Calu3 (cell line): Measurements from ENCODE around the gene RC3H2. TPM values are rescaled to one million over a fixed set of nuclear protein-coding genes. Genes with fewer than 3 reads are reported as not detected.

ENCODE experiments used
- BruUV-seq: library from RNA; stranded (reverse); fragments of 400-500 nt; replicated peaks from 2 replicates; lab custom pipeline; 2021; lab: Mats Ljungman, UMichigan
- CTCF ChIA-PET: fragments of 300-600 bp; sonication (Branson Sonifier 250); formaldehyde crosslinking; loops from one replicate; lab custom pipeline; 2022; ENCODE audit warnings: antibody characterized with exemption; lab: Charles Lee
- DNase-seq: peaks from one replicate; pipeline ENCODE4 v3.0.0; 2022
- H3K27ac Mint-ChIP-seq: one replicate; pipeline ENCODE4 v1.8.0; 2022; ENCODE audit warnings: mixed read lengths; ENCODE audit not compliant: unreplicated experiment
- H3K27me3 Mint-ChIP-seq: one replicate; pipeline ENCODE4 v1.8.0; 2022; ENCODE audit warnings: mixed read lengths; ENCODE audit not compliant: unreplicated experiment
- H3K36me3 Mint-ChIP-seq: one replicate; pipeline ENCODE4 v1.8.0; 2022; ENCODE audit warnings: mild to moderate bottlenecking, moderate library complexity, mixed read lengths; ENCODE audit not compliant: insufficient read depth, unreplicated experiment
- H3K4me1 Mint-ChIP-seq: one replicate; pipeline ENCODE4 v1.8.0; 2022; ENCODE audit warnings: mild to moderate bottlenecking, low read depth, mixed read lengths; ENCODE audit not compliant: unreplicated experiment
- H3K4me3 Mint-ChIP-seq: one replicate; pipeline ENCODE4 v1.8.0; 2022; ENCODE audit warnings: mild to moderate bottlenecking, low read depth, moderate library complexity, mixed read lengths; ENCODE audit not compliant: unreplicated experiment
- H3K9me3 Mint-ChIP-seq: one replicate; pipeline ENCODE4 v1.8.0; 2022; ENCODE audit warnings: low read depth, mixed read lengths; ENCODE audit not compliant: unreplicated experiment
- intact Hi-C: fragments of 100-400 bp; cut with micrococcal nuclease; formaldehyde crosslinking; loops from one replicate; pipeline ENCODE4 v1.10.0; 2022; ENCODE audit not compliant: unreplicated experiment
- total RNA-seq: library from RNA; stranded (reverse); gene quantifications from 2 replicates; pipeline ENCODE4 v1.2.3, GENCODE V29; 2022
- TF ChIP-seq, protein P1 (sequence below): fragments of 200-600 bp; IDR thresholded peaks from one replicate; pipeline ENCODE4 v1.8.0; 2022; ENCODE audit warnings: antibody characterized with exemption; ENCODE audit not compliant: unreplicated experiment

Gene RC3H2
- total RNA-seq, 1 experiment from 2014 or later, result 45.5 TPM

- no peaks in the 10 kb centered on the region for H3K27me3 Mint-ChIP-seq
- H3K4me1 Mint-ChIP-seq, result no peaks in the 10 kb centered on the region
- no peak overlapping the region for H3K27ac Mint-ChIP-seq
- no TSS peak for BruUV-seq
- intact Hi-C loops, result no loop called here
- TF ChIP-seq, protein P1, sequence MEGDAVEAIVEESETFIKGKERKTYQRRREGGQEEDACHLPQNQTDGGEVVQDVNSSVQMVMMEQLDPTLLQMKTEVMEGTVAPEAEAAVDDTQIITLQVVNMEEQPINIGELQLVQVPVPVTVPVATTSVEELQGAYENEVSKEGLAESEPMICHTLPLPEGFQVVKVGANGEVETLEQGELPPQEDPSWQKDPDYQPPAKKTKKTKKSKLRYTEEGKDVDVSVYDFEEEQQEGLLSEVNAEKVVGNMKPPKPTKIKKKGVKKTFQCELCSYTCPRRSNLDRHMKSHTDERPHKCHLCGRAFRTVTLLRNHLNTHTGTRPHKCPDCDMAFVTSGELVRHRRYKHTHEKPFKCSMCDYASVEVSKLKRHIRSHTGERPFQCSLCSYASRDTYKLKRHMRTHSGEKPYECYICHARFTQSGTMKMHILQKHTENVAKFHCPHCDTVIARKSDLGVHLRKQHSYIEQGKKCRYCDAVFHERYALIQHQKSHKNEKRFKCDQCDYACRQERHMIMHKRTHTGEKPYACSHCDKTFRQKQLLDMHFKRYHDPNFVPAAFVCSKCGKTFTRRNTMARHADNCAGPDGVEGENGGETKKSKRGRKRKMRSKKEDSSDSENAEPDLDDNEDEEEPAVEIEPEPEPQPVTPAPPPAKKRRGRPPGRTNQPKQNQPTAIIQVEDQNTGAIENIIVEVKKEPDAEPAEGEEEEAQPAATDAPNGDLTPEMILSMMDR, result no peak
- no peak for DNase-seq
- CTCF ChIA-PET, result no interaction called here
- no peak overlapping the region for H3K4me3 Mint-ChIP-seq
- H3K36me3 Mint-ChIP-seq, result peaks cover 6% of the 10 kb centered on the region
- H3K9me3 Mint-ChIP-seq, result no peaks in the 10 kb centered on the region
Observed at GRCh38 chr9:122820490-122820845, 84.7 kb downstream of the RC3H2 start.

DNA sequence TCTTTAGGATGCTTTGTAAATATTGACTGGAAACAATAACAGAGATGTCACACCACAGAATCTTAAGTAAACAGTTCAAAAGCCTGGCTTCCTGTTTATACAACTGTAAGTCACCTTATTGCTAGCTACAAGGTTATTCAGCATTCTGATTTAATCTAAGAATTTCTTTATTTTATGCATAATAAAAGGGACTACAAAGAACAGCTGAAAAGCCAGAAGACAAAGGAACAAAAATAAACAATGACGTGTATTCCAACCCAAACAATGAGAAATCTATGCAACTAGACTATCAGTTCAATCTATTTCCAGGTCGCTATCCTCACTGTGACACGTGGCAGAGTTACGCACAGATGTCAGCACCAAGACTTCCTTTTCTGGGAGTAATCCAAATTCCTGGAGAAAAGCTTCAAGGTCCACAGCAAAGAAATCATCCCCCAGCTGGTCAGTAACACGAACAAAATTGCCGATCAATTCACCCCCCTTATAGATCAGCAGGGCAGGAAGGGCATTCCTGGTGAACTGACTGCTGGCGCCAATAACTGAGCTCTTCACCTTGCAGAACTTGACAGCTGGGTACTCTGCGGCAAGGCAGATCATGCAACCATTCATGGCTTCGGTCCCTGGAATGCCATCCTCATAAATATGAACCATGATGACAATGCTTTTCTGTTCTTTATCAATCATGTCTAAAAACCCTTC, 85.2 kb downstream of the RC3H2 start:
- BruUV-seq, result no TSS peak
- no peak for DNase-seq
- CTCF ChIA-PET, result no interaction called here

DNA sequence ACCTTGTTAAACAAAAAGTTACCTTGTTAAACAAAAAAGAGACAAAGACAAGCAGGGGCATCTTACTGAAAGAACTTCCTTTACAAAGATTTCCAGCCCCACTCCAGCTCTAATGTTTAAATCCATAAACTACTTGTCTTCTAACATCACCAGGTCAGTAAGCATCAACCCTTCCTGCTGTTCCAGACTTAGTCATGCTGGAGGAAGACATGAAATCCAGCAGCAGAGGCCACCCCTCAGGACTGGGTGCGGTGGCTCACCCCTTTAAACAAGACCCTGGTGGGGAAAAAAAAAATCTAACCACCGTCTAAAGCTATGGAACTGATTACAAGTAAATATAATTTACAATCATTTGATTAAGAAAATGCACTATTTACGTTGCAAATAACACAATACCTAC, 85.8 kb downstream of the RC3H2 start:
- CTCF ChIA-PET, result interaction anchor here (0.9 kb wide), 1 partner anchor 9 kb away, joined by 3 read pairs; the partner anchor contains the start of gene PDCL
- H3K27me3 Mint-ChIP-seq, result no peaks in the 10 kb centered on the region
- no TSS peak for BruUV-seq
- TF ChIP-seq, protein P1, result no peak
- H3K36me3 Mint-ChIP-seq, result peaks cover 6% of the 10 kb centered on the region
- no peaks in the 10 kb centered on the region for H3K4me1 Mint-ChIP-seq
- no peaks in the 10 kb centered on the region for H3K9me3 Mint-ChIP-seq
- intact Hi-C loops, result no loop called here
- no peak overlapping the region for H3K4me3 Mint-ChIP-seq
- H3K27ac Mint-ChIP-seq, result no peak overlapping the region
- DNase-seq, result no peak

More for the DNA sequence above, 85.2 kb downstream of the RC3H2 start:
- H3K27me3 Mint-ChIP-seq, result no peaks in the 10 kb centered on the region
- intact Hi-C loops, result no loop called here
- no peaks in the 10 kb centered on the region for H3K9me3 Mint-ChIP-seq
- no peak overlapping the region for H3K27ac Mint-ChIP-seq
- TF ChIP-seq, protein P1, result no peak
- H3K4me3 Mint-ChIP-seq, result no peak overlapping the region
- H3K36me3 Mint-ChIP-seq, result peaks cover 6% of the 10 kb centered on the region
- H3K4me1 Mint-ChIP-seq, result no peaks in the 10 kb centered on the region

- TF ChIP-seq, protein P1, result no peak
- CTCF ChIA-PET, result no interaction called here
- BruUV-seq, result no TSS peak
- no peak for DNase-seq
- Mint-ChIP-seq H3K4me1 (no peaks in the 10 kb centered on the region), H3K4me3 (no peak overlapping the region), H3K9me3 (no peaks in the 10 kb centered on the region), H3K27me3 (no peaks in the 10 kb centered on the region), H3K27ac (no peak overlapping the region), H3K36me3 (no peaks in the 10 kb centered on the region)
- intact Hi-C loops, result no loop called here
Observed at GRCh38 chr9:122816163-122816867, 88.8 kb downstream of the RC3H2 start.
